NCI-H510A treated with DMSO at 0.1 percent for 48 hours (cell line): Measurements from ENCODE around the gene CCL22.
"Not testable (repeated sequence)": the region's sequence is repeated elsewhere in the genome, so short reads cannot be mapped to it uniquely, and the experiment has no call there.

Experiments
- DNase-seq: peaks from one replicate; lab custom pipeline; 2025; lab: John Stamatoyannopoulos, UW

CCL22 gene

DNA sequence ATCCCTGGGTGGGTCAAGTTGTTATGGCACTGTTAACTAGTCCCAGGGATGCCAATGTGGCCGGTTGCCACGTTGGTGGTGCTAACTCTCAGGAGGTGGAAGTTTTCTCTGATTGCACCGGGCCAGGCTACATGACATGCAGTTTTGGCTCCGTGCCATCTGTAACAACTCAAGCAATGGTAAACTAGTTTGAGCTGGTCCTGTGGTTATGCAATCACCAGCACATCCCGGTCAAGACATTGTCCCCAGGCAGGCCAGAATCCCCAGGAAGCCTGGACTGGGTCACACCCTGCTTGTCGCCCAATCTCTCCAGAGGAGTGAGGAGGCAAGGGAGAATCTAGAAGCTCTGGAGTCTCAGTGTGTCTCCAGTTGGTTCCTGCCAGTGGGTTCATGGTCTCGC, 35.9 kb downstream of the CCL22 start:
- peak; percentile 55 for DNase-seq

DNA sequence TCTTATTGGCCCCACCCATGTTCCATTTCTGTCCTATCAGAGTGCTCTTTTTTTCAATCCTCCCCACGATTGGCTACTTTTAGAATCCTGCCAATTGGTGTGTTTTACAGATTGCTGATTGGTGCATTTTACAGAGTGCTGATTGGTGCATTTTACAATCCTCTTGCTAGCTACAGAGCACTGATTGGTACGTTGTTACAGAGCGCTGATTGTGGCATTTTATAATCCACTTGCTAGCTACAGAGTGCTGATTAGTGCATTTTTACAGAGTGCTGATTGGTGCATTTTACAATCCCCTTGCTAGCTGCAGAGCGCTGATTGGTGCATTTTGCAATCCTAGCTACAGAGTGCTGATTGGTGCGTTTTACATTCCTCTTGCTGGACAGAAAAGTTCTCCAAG, 36.4 kb downstream of the CCL22 start:
- DNase-seq, result no peak

DNA sequence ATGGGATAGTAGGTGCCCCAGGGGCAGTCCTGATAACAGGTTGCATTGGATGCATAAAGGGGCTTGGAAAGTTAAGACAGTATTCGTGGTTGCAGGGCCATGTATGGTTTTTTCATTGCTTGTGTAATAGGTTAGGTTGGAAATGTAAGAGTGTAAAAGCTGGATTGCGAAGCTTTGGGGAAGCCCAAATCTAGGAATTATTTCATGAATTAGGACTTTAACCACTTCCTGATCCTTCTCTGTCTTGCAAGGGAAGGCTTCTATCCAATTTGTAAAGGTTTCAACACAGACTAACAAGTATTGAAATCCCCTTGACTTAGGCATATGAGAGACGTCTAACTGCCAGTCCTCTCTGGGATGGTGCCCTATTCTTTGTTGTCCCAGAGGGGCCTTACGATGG, 38.2 kb downstream of the CCL22 start:
- DNase-seq, result no peak

DNA sequence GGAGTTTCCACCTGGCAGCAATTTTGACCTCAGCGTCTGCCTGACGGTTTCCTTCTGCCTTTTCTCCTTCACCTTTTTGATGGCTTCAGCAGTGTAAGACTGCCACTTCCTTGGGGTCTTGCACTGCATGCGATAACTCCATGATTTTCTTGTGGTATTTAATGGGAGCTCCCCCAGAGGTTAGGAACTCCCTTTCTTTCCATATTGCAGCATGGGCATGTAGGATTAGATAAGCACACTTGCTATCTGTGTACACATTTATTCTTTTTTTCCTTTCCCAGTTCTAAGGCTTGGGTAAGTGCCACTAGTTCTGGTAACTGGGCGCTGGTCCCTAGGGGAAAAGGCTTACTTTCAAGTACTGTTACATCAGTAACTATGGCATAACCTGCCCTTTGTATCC, 38.9 kb downstream of the CCL22 start:
- not testable (repeated sequence) for DNase-seq

DNA sequence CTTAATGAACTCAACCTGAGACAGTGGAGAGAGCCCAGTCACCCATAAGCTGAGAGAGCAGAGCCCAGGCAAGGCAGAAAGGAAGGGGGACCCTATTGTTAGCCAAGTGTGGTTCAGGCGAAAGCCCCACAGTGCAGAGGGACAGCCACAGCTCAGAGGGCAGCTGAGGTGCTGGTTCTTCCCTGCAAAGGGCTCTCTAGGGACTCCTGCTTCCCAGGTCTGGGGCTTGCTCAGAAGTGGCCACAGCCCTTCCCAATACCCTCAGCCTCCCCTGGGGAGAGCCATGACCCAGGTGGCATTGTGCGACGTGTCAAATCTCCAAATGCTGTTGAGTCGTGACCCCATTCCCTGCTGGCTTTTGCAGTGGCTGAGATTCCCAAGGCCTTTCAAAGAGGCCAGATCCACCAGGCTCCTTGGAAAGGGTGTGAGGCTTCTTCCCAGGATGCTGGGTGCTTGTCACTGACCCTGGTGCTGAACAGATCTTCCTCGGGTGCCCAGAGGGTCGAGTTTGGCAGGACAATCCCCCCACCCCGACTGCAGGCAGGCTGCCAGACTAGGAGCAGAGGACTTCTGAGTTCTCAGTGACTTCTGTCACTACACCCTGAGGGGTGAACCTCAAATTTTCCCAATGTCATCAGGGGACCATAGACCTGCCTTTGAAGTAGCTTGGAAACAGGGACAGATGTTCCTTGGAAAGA, 43.5 kb downstream of the CCL22 start:
- DNase-seq, result no peak

DNA sequence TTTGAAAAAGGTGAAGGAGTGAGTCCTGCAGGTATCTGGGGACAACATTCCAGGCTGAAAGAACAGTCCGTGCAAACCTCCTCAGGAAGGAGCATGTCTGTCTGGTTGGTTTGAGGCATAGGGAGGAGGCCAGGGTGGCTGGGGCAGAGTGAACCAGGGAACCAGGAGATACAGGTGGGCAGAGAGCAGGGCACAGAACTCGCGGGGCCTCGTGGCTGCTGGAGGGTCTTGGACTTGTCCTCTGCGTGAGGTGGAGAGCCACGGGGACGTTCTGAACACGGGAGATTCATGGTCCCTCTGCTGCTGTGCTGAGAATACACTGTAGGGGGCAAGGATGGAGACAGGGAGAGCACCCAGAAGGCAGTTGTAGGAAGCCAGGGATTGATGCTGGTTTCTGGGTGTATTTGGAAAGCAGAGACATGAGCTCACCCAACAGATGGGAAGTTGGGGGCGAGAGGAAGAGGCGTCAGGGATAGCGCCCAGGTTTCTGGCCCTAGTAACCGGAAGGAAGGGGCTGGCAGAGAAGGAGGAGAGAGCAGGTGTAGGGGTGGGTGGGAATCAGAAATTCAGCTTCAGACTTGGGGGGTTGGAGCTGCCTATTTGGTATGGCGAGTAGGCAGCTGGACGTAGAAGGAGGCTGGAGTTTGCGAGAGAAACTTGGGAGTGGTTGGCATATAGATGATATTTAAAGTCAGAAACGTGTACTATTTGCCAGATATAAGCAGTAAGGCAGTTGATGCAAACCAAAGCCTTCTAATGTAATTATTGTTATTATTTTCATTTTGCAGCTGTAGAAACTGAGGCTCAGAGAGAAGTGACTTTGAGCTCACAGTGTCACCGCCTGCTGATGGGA, 45.6 kb downstream of the CCL22 start, which contains the start of gene CCL17:
CCL17 (plus strand) TSS at position 803 of the 853 bp plus-strand sequence. CDS start 9,166 bp downstream, outside the sequence.
- DNase-seq, result no peak

DNA sequence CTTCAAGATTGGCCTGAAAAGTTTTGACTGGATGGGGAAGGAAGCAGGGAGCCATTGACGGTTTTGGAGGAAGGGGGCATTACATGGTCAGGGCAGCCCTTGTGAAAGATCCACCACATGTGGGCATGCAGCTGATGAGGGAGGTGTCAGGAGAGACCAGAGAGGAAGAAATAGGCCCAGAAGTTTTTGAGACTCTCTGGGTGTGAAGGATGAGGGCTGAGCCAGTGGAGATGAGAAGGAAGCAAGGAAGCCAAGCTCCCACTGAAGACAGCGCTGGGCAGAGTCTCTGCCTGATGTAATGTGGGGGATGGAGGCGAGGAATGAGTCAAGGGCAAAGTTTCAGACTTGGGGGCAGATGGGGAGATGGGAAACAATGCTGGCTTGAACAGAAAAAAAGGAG, 46.5 kb downstream of the CCL22 start:
- DNase-seq, result no peak

DNA sequence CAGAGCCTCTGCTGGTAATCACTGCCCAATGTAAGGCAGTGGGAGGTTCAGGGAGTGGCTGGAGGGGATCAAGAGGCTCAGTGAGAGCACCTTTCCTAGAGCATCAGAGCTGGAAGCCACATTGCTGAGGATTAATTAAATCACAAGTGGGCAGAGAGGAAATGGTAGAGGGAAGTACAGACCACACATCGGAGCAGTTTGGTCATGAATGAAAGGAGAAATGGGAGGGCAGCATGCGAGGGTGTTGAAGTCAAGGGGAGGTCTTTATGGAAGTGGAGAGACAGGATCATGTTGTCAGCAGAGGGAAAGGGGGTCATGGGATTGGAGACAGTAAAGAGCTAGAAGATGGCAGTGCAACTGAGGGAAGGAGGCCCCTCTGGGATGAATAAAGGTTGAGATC, 48.3 kb downstream of the CCL22 start:
- DNase-seq, result no peak

DNA sequence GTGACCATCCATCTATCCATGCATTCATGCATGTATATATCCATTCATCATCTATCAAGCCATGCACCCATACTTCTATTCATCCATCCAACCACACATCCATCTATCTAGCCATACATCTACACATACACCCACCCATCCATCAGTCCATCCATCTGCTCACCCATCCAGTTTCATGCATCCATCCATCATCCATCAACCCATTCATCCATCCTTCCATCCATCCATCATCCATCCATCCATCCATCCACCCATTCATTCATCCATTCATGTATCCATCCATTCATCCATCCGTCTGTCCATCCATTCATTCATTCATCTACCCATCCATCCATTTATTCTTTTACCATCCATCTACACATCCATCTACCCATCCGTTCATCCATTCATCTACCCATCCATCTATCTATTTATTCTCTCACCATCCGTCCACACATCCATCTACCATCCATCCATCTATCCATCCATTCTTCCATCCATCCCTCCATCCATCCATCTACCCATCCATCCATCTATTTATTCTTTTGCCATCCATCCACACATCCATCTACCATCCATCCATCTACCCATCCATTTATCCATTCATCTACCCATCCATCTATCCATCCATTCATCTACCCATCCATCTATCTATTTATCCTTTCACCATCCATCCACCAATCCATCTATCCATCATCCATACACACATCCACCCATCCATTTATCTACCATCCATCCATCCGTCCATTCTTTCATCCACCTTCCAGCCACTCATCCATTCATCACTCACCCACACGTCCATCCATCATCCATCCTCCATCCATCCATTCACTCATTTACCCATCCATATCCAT, 49.2 kb downstream of the CCL22 start:
- no peak for DNase-seq

DNA sequence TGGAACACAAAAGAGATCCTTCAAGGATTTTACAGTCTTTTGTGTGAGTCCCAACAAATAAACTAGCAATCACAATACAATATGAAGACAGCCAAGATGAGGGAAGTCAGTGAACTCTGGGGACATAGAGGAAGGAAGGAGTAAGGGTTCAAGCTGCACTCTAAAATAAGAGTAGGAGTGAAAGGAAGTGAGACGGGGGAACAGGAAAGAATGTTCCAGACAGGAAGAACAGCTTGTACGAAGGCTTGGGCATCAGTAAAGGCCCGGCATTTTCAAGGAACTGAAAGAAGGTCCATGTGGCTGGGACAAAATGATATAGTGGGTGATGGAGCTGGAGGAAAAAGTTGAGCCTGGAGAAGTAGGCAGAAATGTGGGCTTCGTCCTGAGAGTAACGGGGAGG, 50.5 kb downstream of the CCL22 start:
- DNase-seq, result no peak

DNA sequence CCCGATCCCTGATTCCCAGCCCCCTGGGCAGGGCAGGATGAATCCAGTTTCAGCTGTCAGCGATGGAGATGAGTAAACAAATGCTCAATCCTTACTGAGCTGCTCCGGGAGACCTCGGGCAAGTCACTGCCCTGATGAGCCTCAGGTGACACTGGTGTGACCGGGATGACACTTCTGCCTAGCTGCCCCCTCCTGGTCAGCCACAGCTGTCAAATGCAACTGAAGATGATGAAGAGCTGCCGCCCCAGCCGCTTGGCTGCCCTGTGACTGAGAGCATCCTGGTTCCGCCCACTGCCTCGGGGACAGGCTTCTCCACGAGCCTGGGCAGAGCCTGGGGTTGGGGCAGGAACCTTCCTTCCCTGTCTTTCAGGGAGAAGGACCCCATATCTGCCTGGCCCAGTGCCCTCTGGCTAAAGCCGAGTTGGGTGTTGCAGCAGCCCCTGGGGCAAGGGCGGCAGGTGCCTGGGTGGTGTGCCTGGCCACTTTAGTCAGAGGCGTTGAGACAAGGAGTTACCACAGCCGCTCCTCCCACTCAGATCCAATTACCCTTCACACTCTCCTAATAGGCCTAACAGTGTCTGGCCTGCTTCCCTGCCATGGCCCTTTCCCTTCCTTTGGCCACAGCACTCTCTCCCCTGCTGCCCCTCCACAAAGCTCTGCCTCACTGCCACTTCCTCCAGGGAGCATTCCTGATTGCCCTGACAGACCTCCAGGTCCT, 51.4 kb downstream of the CCL22 start:
- DNase-seq, result peak; percentile 84

DNA sequence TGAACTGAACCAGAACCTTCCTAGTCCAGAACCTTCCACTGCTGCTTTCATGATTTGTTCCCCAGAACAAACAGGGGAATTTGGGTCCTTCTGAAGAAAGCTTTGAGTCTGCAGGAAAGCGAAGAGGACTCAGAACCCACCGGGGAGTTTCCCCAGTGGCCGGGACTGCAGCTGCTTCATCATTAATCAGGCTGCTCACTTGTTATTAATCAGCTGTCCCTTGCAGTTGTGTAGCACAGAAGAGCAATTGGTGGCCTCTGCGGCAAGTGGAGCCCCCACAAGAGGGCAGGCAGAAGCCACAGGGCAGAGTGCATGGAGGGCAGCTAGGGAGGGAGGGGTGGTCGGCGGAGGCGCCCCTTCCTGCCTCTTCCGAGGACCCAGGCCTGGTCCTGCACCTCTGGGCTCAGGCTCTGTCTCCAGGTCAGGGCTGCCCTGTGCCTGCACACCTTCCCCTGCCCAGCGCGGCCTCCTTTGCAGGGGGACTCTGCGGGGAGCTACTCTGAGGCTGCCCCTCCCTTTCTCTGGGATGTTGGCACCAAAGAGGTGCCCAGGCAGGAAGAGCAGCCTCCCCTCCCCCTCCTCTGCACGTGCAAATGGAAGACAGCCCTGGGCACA, 52.9 kb downstream of the CCL22 start:
- no peak for DNase-seq

DNA sequence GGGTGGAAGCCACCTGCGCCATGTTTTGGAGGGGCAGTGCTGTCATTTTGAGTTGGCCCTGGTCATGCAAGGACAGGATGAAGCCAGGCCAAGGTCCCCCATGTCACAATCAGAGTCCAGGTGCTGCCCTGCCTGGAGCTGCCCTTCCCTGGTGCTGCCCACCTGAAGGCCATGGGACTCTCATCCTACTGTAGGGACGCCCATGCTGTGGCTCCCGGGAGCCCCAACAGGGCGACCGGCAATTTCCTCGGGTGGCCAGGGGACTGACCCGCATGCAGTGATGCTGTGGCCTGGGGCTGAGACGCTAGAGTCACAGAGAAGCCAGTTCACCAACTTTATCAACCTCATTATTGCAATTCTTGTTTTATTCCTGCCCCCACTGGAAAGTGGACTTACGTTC, 54.0 kb downstream of the CCL22 start:
- DNase-seq, result no peak

DNA sequence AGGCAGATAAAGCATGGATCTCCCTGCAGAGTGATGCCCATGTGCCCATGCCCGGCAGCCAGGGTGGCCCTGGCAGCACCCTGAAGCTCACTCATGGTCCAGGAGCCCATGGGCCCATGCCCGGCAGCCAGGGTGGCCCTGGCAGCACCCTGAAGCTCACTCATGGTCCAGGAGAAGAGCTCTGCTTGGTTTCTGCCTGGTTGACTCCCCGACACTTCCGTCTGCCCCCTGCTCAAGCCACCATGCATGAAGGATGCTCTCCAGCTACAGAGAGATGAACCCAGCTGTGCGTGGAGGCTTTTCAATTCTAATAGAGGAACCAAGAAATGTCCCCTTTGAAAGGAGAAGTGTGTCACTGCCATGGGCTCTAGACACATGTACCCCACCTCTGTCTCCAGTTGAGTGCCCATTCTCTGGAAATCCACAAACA, 54.7 kb downstream of the CCL22 start:
- DNase-seq, result no peak

DNA sequence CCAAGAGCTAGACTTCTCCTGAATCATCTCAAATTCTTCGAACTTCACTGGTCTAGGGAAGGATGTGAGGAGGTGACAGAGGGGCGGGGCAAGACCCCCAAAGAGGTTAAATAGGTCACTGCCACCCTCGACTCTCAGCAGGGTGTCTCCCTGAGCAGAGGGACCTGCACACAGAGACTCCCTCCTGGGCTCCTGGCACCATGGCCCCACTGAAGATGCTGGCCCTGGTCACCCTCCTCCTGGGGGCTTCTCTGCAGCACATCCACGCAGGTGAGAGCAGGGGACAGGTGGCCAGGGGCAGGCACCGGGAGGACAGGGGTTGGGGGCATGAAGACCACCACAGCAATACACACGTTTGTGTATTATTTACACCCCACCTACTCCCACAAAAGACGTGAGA, 55.1 kb downstream of the CCL22 start:
- no peak for DNase-seq
